MM.1S (cell line): ENCODE results near the gene SLC6A16.

Source experiments
- DNase-seq: peaks from one replicate; pipeline ENCODE4 v3.0.0-alpha.2; 2015
- H2AFZ ChIP-seq: fragments of 300-600 bp; sonication (generic); 2 replicates; pipeline ENCODE4 v1.6.0; 2016; ENCODE audit warnings: antibody characterized with exemption, low read length
- H3F3A ChIP-seq: fragments of 300-600 bp; sonication (generic); 2 replicates; pipeline ENCODE4 v1.6.1; 2016; ENCODE audit warnings: mild to moderate bottlenecking, antibody characterized with exemption, low read length, moderate library complexity, mixed read lengths; ENCODE audit not compliant: insufficient read depth
- H3K27ac ChIP-seq: fragments of 300-600 bp; sonication (generic); 2 replicates; pipeline ENCODE4 v1.5.1; 2016; ENCODE audit warnings: mild to moderate bottlenecking, low read length
- H3K27me3 ChIP-seq: fragments of 300-600 bp; sonication (generic); replicated peaks from 2 replicates; pipeline ENCODE4 v1.6.0; 2016; ENCODE audit warnings: low read length; ENCODE audit not compliant: insufficient read depth
- H3K36me3 ChIP-seq: fragments of 300-600 bp; sonication (generic); replicated peaks from 2 replicates; pipeline ENCODE4 v1.6.1; 2016; ENCODE audit warnings: mild to moderate bottlenecking, low read length, mixed read lengths; ENCODE audit not compliant: insufficient read depth
- H3K4me1 ChIP-seq: fragments of 300-600 bp; sonication (generic); 2 replicates; pipeline ENCODE4 v1.6.1; 2016; ENCODE audit warnings: low read length, mixed read lengths
- H3K4me2 ChIP-seq: fragments of 300-600 bp; sonication (generic); 2 replicates; pipeline ENCODE4 v1.6.0; 2016; ENCODE audit warnings: low read depth, low read length
- H3K4me3 ChIP-seq: fragments of 300-600 bp; sonication (generic); 2 replicates; pipeline ENCODE4 v1.5.1; 2016; ENCODE audit warnings: low read length, mixed read lengths
- H3K79me2 ChIP-seq: fragments of 300-600 bp; sonication (generic); 2 replicates; pipeline ENCODE4 v1.6.1; 2016; ENCODE audit warnings: mixed run types, low read length, mixed read lengths
- H3K9ac ChIP-seq: fragments of 300-600 bp; sonication (generic); 2 replicates; pipeline ENCODE4 v1.6.1; 2016; ENCODE audit warnings: low read length, mixed read lengths
- H3K9me2 ChIP-seq: fragments of 300-600 bp; sonication (generic); replicated peaks from 2 replicates; pipeline ENCODE4 v1.6.1; 2016; ENCODE audit warnings: mild to moderate bottlenecking, low read length, mixed read lengths; ENCODE audit not compliant: insufficient read depth
- H3K9me3 ChIP-seq: fragments of 300-600 bp; sonication (generic); replicated peaks from 2 replicates; pipeline ENCODE4 v1.6.1; 2016; ENCODE audit warnings: mild to moderate bottlenecking, low read length, mixed read lengths; ENCODE audit not compliant: insufficient read depth
- H4K20me1 ChIP-seq: fragments of 300-600 bp; sonication (generic); 2 replicates; pipeline ENCODE4 v1.6.1; 2016; ENCODE audit warnings: mild to moderate bottlenecking, low read length, moderate library complexity, mixed read lengths; ENCODE audit not compliant: insufficient read depth
- EZH2 ChIP-seq: fragments of 300-600 bp; sonication (generic); optimal IDR thresholded peaks from 2 replicates; pipeline ENCODE3; 2017; ENCODE audit warnings: low read depth, mild to moderate bottlenecking, antibody characterized with exemption, low read length, mixed read lengths
- EZH2phosphoT487 ChIP-seq: fragments of 300-600 bp; sonication (generic); IDR thresholded peaks from 2 replicates; pipeline ENCODE4 v1.6.1; 2018; ENCODE audit warnings: antibody characterized with exemption, low read length
- TF ChIP-seq, protein P1 (sequence below): fragments of 300-600 bp; sonication (generic); IDR thresholded peaks from 2 replicates; pipeline ENCODE4 v1.5.1; 2016; ENCODE audit warnings: antibody characterized with exemption, low read length, mixed read lengths

The SLC6A16 gene

GRCh38 chr19:49355909-49356353 lies 30.9 kb upstream of the SLC6A16 start:
- no peaks in the 10 kb centered on the region for H3K9me2 ChIP-seq
- no peak overlapping the region for H3K4me3 ChIP-seq
- H3K9ac ChIP-seq = no peak overlapping the region
- H3K27me3 ChIP-seq = peaks cover 97% of the 10 kb centered on the region
- no peaks in the 10 kb centered on the region for H3F3A ChIP-seq
- TF ChIP-seq EZH2 = no peak
- TF ChIP-seq, protein P1, sequence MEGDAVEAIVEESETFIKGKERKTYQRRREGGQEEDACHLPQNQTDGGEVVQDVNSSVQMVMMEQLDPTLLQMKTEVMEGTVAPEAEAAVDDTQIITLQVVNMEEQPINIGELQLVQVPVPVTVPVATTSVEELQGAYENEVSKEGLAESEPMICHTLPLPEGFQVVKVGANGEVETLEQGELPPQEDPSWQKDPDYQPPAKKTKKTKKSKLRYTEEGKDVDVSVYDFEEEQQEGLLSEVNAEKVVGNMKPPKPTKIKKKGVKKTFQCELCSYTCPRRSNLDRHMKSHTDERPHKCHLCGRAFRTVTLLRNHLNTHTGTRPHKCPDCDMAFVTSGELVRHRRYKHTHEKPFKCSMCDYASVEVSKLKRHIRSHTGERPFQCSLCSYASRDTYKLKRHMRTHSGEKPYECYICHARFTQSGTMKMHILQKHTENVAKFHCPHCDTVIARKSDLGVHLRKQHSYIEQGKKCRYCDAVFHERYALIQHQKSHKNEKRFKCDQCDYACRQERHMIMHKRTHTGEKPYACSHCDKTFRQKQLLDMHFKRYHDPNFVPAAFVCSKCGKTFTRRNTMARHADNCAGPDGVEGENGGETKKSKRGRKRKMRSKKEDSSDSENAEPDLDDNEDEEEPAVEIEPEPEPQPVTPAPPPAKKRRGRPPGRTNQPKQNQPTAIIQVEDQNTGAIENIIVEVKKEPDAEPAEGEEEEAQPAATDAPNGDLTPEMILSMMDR = no peak
- no peak for TF ChIP-seq EZH2phosphoT487
- H3K4me1 ChIP-seq = no peaks in the 10 kb centered on the region
- H3K9me3 ChIP-seq = no peaks in the 10 kb centered on the region
- H3K79me2 ChIP-seq = no peaks in the 10 kb centered on the region
- DNase-seq = no peak
- H3K36me3 ChIP-seq = no peaks in the 10 kb centered on the region
- H3K4me2 ChIP-seq = no peak overlapping the region
- H3K27ac ChIP-seq = no peak overlapping the region
- no peaks in the 10 kb centered on the region for H4K20me1 ChIP-seq
- no peak overlapping the region for H2AFZ ChIP-seq

DNA sequence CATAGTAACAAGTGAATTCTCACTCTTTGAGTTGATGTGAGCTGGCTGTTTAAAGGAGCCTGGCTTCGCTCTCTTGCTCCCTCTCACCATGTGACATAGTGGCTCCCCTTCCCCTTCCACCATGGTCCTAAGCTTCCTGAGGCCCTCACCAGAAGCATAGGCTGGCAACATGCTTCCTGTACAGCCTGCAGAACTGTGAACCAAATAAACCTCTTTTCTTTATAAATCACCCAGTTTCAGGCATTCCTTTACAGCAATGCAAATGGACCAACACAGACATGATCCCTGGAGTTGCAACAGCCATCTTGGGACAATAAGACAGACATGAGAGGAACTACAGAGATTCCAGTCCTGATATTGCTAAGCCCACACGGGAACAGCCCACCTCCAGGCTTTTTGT lies 24.6 kb upstream of the SLC6A16 start:
- Histone ChIP-seq H3K27ac (no peak overlapping the region), H3K4me2 (no peak overlapping the region), H3K4me1 (no peaks in the 10 kb centered on the region), H4K20me1 (no peaks in the 10 kb centered on the region), H3K9me2 (no peaks in the 10 kb centered on the region), H3K27me3 (peaks cover 51% of the 10 kb centered on the region), H3K9ac (no peak overlapping the region), H3K4me3 (no peak overlapping the region), H2AFZ (no peak overlapping the region), H3K36me3 (no peaks in the 10 kb centered on the region), H3K79me2 (no peaks in the 10 kb centered on the region), H3K9me3 (no peaks in the 10 kb centered on the region), H3F3A (no peaks in the 10 kb centered on the region)
- DNase-seq = no peak
- TF ChIP-seq EZH2phosphoT487 = no peak
- TF ChIP-seq, protein P1 = no peak
- no peak for TF ChIP-seq EZH2

- no peak for DNase-seq
- H2AFZ ChIP-seq = no peak overlapping the region
- H3K27ac ChIP-seq = no peak overlapping the region
- H3K36me3 ChIP-seq = no peaks in the 10 kb centered on the region
- no peaks in the 10 kb centered on the region for H3K79me2 ChIP-seq
- no peaks in the 10 kb centered on the region for H3K9me3 ChIP-seq
- peaks cover 43% of the 10 kb centered on the region for H3K27me3 ChIP-seq
- H3K9ac ChIP-seq = no peak overlapping the region
- no peak overlapping the region for H3K4me2 ChIP-seq
- TF ChIP-seq EZH2 = no peak
- TF ChIP-seq, protein P1 = no peak
- no peak for TF ChIP-seq EZH2phosphoT487
- H3K4me1 ChIP-seq = no peaks in the 10 kb centered on the region
- H3F3A ChIP-seq = no peaks in the 10 kb centered on the region
- H3K4me3 ChIP-seq = no peak overlapping the region
- no peaks in the 10 kb centered on the region for H4K20me1 ChIP-seq
- H3K9me2 ChIP-seq = no peaks in the 10 kb centered on the region
Measured at GRCh38 chr19:49348305-49349189, 23.6 kb upstream of the SLC6A16 start.
